COR-L47 (cell line): Measurements from ENCODE around the gene EIF4G1.
"Not testable (repeated sequence)": the region's sequence is repeated elsewhere in the genome, so short reads cannot be mapped to it uniquely, and the experiment has no call there.

ENCODE experiments used
- DNase-seq: peaks from one replicate; lab custom pipeline; 2025; lab: John Stamatoyannopoulos, UW

EIF4G1 gene

GRCh38 chr3:184314363-184314699 is at the start of gene EIF4G1:
Gene EIF4G1 (plus strand): TSS chr3:184314606. CDS start chr3:184315797, 1,191 bp downstream.
- peak; percentile 96 for DNase-seq

- DNase-seq: not testable (repeated sequence)
Observed at GRCh38 chr3:184267249-184267648, 47.2 kb upstream of the EIF4G1 start.

GRCh38 chr3:184272269-184272668 is 42.1 kb upstream of the EIF4G1 start:
- DNase-seq: no peak

GRCh38 chr3:184275381-184275701 is 39.1 kb upstream of the EIF4G1 start:
- no peak for DNase-seq

- DNase-seq: no peak
Observed at GRCh38 chr3:184275961-184276910, 38.2 kb upstream of the EIF4G1 start, which contains the start of gene ECE2. Gene ECE2 (plus strand): TSS chr3:184276022. CDS start chr3:184276154, 132 bp downstream.

- no peak for DNase-seq
Observed at GRCh38 chr3:184277366-184277765, 37.0 kb upstream of the EIF4G1 start.

- no peak for DNase-seq
Observed at GRCh38 chr3:184282941-184283340, 31.5 kb upstream of the EIF4G1 start.

- no peak for DNase-seq
Observed at GRCh38 chr3:184283681-184284080, 30.7 kb upstream of the EIF4G1 start.

- peak; percentile 96 for DNase-seq
Observed at GRCh38 chr3:184284696-184285095, 29.7 kb upstream of the EIF4G1 start.

- DNase-seq: peak; percentile 73
Observed at GRCh38 chr3:184289426-184289938, 24.9 kb upstream of the EIF4G1 start.

GRCh38 chr3:184290331-184290730 is 24.1 kb upstream of the EIF4G1 start:
- no peak for DNase-seq

- DNase-seq: no peak
Observed at GRCh38 chr3:184291044-184291737, 23.2 kb upstream of the EIF4G1 start.

- DNase-seq: no peak
Observed at GRCh38 chr3:184291738-184292445, 22.5 kb upstream of the EIF4G1 start.

GRCh38 chr3:184295771-184296170 is 18.6 kb upstream of the EIF4G1 start:
- no peak for DNase-seq

- DNase-seq: no peak
Observed at GRCh38 chr3:184296616-184297015, 17.8 kb upstream of the EIF4G1 start.

- DNase-seq: peak; percentile 99
Observed at GRCh38 chr3:184298759-184299487, 15.5 kb upstream of the EIF4G1 start, which contains the start of gene PSMD2. Gene PSMD2 (plus strand): TSS chr3:184299241. CDS start chr3:184299267, 26 bp downstream.

GRCh38 chr3:184299488-184300377 is 14.7 kb upstream of the EIF4G1 start:
- no peak for DNase-seq

- DNase-seq: no peak
Observed at GRCh38 chr3:184300378-184300720, 14.1 kb upstream of the EIF4G1 start.

- no peak for DNase-seq
Observed at GRCh38 chr3:184305577-184305976, 8.8 kb upstream of the EIF4G1 start.

- DNase-seq: no peak
Observed at GRCh38 chr3:184306341-184306972, 7.9 kb upstream of the EIF4G1 start.
